Esophagus muscularis mucosa (tissue), 4 donors: Measurements from ENCODE around the gene S100P.

ENCODE experiments used
- EP300 ChIP-seq: sonication (generic); formaldehyde crosslinking; IDR thresholded peaks from one replicate; pipeline ENCODE4 v1.6.1; 2017; ENCODE audit warnings: antibody characterized with exemption
- POLR2A ChIP-seq: fragments of 450-650 bp; IDR thresholded peaks from one replicate; pipeline ENCODE4 v1.6.1; 2017; ENCODE audit warnings: antibody characterized with exemption, moderate library complexity, mild to moderate bottlenecking, low read depth
- POLR2AphosphoS5 ChIP-seq, 2 donors: sonication (generic); formaldehyde crosslinking; IDR thresholded peaks; one replicate each; pipeline ENCODE4 v1.6.1; 2017; ENCODE audit warnings: antibody characterized with exemption in 2 of 2
- TF ChIP-seq, protein P1 (sequence below), 3 experiments: fragments of 200-600 bp in 2 of 3; fragments of 450-650 bp in 1 of 3; sonication (generic) in 2 of 3; IDR thresholded peaks; one replicate each; pipeline ENCODE4 v1.5.1; 2017 to 2019; ENCODE audit warnings: antibody characterized with exemption in 3 of 3, mild to moderate bottlenecking in 2 of 3, moderate library complexity in 1 of 3

DNA sequence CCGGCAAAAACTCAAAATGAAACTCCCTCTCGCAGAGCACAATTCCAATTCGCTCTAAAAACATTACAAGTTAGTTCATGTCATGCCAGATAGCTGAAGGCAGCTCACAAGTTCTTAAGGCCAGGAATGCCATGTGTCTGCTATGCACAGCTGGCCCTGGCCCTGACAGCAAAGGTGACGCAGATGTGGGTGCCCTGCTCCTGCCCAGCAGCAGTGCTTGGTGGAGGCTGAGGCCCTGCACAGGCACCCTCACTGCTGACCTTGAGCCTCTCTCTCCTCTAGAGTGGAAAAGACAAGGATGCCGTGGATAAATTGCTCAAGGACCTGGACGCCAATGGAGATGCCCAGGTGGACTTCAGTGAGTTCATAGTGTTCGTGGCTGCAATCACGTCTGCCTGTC is 2.9 kb downstream of the S100P start:
- TF ChIP-seq EP300, result no peak
- TF ChIP-seq, protein P1, sequence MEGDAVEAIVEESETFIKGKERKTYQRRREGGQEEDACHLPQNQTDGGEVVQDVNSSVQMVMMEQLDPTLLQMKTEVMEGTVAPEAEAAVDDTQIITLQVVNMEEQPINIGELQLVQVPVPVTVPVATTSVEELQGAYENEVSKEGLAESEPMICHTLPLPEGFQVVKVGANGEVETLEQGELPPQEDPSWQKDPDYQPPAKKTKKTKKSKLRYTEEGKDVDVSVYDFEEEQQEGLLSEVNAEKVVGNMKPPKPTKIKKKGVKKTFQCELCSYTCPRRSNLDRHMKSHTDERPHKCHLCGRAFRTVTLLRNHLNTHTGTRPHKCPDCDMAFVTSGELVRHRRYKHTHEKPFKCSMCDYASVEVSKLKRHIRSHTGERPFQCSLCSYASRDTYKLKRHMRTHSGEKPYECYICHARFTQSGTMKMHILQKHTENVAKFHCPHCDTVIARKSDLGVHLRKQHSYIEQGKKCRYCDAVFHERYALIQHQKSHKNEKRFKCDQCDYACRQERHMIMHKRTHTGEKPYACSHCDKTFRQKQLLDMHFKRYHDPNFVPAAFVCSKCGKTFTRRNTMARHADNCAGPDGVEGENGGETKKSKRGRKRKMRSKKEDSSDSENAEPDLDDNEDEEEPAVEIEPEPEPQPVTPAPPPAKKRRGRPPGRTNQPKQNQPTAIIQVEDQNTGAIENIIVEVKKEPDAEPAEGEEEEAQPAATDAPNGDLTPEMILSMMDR (IDR thresholded peaks at IDR 0.05), result no peak
- no peak for TF ChIP-seq POLR2A
- no peak for TF ChIP-seq POLR2AphosphoS5 (IDR thresholded peaks at IDR 0.05)
